GM19328 (cell line): ENCODE measurements around the gene CRISPLD2.
"Not testable (repeated sequence)": the region's sequence is repeated elsewhere in the genome, so short reads cannot be mapped to it uniquely, and the experiment has no call there.

Source experiments
- ATAC-seq: cut with Tn5 transposase; IDR thresholded peaks from one replicate; pipeline ENCODE4 v1.9.1; 2021; ENCODE audit warnings: mild to moderate bottlenecking, moderate library complexity; ENCODE audit not compliant: unreplicated experiment

The CRISPLD2 gene

DNA sequence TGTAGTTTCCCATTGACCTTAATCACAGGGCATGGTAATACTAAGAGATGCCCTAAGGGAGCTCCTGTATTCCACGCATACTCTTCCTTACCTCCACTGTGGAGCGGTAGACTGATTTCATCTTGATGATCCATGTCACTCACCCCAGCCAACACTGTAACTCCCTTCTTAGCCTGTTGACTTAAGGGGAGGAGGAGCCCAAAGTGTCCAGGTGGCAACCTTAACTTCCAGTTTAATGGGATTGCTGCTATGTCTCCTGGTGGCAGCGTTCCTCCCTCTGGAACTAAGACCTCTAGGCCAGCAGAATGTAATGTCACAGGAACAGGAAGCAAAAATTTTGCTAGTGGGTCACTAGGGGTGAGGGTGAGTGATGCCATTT, 36.4 kb downstream of the CRISPLD2 start:
- not testable (repeated sequence) for ATAC-seq

DNA sequence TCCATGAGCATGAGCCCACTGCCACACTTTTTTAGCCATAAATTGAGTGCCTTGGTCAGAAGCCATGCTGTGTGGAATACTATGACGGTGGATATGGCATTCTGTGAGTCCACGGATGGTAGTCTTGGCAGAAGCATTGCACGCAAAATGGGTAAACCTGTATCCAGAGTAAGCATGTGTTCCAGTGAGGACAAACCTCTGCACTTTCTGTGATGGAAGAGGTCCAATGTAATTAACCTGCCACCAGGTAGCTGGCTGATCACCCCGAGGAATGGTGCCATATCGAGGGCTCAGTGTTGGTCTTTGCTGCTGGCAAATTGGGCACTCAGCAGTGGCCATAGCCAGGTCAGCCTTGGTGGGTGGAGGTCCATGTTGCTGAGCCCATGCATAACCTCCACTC, 37.0 kb downstream of the CRISPLD2 start:
- not testable (repeated sequence) for ATAC-seq

DNA sequence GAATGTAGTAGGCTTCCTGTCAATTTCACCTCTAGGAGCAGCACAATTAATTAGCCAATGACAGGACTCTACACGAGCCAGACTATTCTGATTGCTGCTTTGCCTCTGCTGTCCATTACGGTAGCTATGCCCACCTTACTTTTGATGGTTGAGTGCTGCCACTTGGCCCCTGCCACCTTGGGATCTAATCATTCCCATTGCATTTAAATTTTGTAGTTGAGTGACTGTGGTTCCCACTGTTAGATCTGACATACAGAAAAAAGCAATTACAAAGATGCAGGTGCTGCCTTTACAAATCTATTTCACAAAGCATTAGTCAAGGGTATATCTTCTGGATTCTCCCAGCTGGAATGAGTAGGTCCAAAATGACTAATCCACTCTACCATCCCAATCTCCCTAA, 39.9 kb downstream of the CRISPLD2 start:
- ATAC-seq, result no peak

DNA sequence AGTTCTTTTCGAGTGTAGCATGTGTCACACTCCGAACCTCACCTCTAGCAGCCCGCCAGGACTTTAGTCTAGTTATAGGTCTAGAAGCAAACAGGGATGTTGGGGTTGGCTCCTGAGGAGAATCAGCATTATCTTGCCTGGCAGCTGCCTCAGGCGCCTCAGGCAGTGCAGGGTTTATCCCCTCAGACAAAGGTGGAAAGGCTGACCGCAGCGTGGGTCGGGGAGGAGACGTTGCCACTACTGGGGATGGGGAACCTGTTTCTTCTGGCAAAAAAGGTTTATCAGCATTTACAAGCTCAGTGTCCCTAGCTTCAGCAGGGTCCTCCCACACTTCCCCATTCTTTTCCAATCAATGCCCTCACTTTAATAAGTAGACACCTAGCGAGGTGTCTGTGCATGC, 40.6 kb downstream of the CRISPLD2 start:
- no peak for ATAC-seq

DNA sequence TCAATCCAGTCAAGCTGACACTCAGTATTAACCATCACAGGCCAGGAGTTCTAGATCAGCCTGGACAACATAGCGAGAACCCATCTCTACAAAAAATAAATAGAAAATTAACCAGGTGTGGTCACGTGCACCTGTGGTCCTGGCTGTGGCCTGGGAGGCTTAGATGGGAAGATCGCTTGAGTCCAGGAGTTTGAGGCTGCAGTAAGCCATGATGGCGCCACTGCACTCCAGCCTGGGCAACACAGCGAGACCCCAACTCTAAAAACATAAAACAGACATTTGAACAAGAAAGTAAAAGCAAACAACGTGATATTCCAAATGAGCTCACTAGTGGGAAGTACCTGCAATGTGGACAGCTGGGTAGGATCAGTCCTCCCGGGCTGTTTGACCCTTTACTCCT, 41.9 kb downstream of the CRISPLD2 start:
- no peak for ATAC-seq

DNA sequence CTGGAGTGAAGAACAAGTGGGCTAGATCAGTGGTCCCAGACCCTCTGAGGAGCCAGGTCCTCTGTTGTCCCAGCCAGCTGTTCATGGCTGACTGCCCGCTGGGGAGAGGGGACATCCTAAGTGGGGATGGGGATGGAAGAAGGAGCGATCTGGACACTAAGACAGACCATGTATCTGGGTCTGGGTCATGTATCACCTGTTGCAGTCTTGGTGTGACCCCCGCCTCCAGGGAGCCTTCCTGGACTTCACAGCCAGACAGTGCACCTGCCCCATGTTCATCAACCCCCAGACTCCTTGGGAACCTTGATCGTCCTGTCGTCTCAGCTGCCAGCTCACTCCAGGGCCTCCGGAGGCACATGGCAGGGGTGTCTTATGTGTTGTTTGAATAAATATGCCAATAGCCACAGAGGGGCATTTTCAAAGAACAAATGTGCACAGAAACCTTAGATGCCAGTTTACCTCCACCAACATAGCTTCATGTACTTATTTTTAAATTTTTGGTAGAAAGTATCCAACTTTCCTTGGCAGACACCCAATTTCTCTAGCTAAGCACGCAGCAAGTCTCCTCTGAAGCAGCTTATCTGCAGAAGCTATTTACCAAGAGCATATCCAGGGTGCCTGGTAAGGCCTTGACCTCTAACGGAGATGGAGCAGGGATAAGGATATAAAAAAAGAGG, 43.2 kb downstream of the CRISPLD2 start:
- ATAC-seq, result no peak

DNA sequence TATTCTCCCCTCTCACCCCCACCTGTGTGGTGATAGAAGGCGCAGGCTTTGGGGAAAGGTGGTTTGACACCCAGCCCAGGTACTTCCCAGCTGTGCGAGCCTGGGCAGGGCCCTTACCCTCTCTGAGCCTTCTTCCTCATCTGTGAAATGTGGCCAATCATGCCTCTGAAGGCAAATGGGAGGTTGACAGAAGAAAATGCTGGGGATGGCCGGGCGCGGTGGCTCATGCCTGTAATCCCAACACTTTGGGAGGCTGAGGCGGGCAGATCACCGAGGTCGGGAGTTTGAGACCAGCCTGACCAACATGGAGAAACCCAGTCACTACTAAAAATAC, 43.7 kb downstream of the CRISPLD2 start:
- ATAC-seq, result no peak

DNA sequence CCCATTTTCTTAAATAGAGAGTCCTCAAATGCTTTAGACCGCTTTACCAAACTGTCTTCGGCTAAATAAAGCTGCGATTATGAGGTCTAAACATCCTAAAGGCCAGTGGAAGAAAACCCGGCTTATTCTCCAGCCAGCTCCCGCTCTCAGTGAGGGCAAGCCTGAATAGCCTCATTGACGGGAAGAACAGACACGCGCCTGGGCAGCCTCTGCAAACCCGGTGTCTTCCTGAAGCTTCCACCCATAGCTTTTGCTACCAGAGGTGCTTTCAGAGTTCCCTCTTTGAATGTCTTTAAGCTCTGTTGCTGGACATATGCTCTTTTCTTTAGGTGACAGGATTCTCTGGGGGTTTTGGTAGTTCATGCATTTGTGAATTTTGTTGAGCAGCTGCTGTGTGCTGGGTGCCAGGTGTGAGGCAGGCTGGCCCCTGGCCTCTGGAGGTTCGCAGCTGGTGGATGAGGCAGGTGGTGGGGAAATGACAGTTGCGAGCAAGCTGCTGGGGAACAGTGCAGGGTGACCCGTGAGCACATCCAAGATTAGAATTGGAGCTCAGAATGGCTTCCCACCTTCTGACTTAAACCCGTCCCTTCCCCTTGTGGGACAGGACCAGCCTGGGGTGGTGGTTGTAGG, 44.7 kb downstream of the CRISPLD2 start:
- no peak for ATAC-seq

DNA sequence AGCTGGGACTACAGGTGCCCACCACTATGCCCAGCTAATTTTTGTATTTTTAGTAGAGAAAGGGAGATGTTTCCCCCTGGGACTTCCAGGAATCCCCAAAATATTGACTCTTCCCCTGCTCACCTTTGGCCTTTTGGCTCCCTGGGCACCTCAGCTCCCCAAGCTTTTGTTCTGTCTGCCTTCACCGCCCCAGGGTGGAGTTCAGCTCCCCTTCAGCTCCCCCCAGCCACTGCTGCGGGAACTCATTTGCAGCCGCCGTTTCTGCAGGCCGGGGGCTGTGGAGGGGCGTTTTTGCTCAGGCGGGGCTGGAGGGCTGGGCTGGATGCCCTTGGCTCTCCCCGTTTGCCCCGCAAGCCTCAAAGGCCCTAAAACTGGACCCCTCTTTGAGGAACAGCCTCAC, 47.9 kb downstream of the CRISPLD2 start:
- ATAC-seq, result no peak

DNA sequence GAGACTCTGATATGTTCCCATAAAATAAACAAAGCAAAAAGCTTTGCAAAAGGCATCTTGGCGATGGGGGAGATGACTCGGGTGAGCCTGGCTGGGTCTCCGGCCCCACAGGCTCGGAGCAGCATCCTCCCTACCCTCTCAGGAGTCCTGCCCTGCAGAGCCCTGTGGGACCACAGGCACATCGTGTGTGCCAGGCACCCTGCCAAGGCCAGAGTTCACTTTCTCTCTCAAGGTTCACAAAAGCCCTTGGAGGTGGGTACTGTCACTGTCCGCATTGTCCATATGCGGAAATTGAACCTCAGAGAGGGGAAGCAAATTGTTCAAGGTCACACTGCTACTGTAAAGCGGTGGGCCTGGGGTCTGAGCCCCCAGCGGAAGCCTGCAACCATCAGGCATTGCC, 48.5 kb downstream of the CRISPLD2 start:
- no peak for ATAC-seq

DNA sequence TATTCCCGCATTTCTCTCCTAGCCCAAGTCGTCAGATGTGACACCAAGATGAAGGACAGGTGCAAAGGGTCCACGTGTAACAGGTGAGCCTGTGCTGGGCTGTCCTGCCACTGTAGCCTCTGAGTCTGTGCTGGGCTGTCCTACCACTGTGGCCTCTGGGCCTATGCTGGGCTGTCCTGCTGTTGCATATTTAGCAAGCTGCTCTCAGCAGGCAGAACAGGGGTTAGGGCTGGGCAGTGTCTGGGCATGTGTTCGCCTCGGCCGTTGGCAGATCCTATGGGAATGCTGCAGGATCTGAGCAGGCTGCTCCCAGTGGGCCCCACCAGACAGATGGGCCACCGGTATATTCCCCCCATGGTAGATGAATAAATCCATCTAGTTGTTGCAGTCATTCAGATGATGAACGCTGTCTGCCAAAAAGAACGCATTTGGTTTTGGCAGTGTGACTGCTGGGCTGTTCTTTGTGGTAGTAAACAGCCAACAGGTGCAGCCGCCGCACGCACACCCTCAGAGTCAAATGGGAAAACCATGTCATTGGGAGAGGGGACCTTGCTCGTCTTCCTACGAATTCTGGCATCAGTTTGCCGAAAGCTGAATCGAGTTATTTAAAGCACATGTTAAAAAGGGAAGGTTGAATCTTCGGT, 49.2 kb downstream of the CRISPLD2 start:
- ATAC-seq, result no peak

DNA sequence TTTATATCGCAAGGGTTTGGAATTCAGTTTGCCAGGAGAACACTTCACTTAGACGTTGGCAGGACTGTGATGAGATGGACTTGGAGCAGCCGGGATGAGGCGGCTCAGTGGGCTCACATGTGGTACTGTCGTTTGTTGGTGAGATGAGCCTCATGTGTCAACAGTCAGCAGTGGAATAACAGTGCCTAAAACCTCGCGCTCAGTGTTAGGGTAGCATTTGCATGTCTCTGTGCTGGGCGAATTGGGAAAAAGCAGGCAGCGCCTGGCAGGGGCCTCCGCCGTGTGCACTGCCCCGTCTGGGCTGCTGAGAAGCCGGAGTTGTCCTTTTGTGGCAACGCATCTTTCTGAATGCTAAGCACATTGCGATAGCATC, 49.7 kb downstream of the CRISPLD2 start:
- no peak for ATAC-seq

DNA sequence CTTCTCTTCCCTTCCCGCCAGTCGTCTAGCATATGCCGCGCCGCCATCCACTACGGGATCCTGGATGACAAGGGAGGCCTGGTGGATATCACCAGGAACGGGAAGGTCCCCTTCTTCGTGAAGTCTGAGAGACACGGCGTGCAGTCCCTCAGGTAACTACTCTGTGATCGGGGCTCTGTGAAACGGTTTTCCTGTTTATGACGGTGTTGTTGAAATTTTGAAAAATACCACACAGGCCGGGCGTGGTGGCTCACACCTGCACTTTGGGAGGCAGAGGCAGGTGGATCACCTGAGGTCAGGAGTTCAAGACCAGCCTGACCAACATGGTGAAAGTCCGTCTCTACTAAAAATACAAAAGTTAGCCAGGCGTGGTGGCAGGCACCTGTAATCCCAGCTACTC, 53.2 kb downstream of the CRISPLD2 start:
- ATAC-seq, result not testable (repeated sequence)

DNA sequence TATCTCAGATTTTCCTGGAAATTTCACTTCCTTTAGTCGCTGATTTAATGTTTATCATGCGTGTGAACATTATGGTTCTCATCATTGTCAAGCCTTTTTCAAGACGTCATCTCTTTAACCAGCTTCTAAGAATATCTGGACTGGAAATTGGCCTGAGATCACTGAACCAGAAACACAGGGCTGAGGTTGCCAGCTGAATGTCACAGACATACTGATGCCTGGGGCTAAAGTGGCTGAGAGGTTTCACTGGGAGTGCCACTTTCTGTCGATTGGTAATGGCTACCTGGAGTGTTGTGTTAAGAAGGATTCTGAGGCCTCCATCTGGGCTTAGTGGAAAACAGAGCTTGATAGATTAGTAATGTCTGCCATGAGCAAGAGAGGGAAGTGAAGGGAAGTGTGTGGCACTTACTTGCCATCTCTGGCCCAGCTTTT, 54.2 kb downstream of the CRISPLD2 start:
- no peak for ATAC-seq

DNA sequence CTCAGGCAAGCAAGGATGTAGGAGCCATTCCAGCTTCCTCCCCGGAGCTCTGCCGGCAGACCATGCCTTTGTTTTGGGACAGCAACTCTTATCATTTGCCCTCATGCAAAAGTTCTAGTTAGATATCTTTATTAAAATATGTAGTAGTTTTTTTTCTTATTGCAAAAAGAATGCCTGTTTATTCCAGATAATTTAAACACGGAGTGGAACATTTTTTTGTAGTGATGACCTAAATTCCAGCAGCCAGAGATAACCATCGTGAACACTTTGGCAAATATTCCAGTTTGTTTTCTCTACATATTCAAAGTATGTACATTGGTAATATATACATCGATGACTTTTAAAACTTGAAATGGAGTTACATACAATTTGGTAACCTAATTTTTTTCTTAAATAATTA, 54.8 kb downstream of the CRISPLD2 start:
- no peak for ATAC-seq

DNA sequence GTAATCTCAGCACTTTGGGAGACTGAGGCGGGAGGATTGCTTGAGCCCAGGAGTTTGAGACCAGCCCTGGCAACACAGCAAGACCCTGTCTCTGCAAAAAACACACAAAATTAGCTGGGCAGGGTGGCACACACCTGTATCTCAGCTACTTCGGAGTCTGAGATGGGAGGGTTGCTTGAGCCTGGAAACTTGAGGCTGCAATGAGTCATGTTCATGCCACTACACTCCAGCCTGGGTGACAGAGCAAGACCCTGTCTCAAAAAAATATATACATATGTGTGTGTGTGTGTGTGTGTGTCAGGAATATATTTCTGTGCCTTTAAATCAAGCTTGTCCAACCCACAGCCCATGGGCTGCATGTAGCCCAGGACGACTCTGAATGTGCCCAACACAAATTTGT, 55.2 kb downstream of the CRISPLD2 start:
- no peak for ATAC-seq

DNA sequence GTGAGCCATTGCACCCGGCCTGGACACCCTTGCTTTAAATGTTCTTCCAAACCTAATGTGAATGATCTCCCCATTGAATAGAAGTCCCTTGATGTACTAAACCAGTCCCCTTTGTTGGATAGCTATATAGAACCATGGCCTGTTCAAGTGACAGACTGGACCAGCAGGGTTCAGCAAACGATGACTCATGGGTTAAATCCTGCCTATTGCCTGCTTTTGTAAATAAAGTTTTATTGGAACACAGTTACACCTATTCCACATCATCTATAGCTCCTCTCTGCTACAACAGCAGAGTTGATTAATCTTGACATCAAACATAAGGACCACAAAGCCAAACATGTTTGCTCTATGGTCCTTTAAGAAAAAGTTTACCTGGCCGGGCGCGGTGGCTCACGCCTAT, 56.1 kb downstream of the CRISPLD2 start:
- no peak for ATAC-seq

DNA sequence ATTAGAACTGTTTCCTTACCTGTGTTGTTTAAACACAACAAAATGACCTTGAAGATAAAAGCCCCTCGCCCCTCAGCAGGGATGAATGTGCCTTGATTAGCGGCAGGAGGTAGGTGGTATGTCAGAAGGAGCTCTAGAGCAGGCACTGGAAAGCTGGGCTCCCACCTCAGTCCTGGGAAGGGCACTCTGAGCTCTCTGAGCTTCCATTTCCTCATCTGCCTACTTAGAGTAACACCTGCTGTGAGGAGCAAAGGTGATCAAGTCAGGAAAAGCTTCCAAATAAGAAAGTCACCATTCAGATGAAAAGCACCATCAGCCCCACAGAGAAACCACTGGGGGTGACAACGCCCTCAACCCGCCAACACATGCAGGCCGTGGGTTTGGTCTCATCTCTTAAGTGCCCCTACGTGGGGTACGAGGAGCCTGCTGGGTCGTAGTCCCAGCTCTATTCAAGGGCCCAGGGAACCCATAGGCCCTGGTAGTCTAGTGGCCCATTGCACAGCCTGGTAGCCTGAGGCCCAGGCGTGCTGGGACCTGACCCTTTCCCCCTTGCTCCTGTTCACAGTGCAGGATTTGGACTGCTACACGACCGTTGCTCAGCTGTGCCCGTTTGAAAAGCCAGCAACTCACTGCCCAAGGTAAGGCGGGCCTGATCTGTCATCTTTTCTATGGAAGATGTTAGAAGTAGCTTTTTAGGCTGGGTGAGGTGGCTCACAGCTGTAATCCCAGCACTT, 57.3 kb downstream of the CRISPLD2 start:
- ATAC-seq, result no peak

DNA sequence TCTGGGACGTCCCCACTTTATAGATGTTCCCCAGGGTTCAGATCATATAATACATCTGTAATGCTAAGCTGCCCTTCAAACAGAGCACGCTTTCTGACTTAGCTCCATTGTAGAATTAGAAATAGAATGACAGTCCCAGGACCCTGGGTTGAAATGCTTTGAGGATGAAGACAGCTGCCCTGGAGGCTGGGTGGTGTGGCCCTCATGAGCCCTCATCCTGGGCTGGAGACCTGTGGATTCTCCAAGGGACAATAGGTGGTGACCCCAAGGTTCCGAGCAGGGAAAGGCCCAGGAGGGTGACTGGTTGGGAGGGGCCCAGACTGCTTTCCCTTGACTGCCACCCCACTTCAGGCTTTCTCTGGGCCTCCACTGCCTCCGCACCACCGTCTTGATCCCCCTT, 59.0 kb downstream of the CRISPLD2 start:
- no peak for ATAC-seq

DNA sequence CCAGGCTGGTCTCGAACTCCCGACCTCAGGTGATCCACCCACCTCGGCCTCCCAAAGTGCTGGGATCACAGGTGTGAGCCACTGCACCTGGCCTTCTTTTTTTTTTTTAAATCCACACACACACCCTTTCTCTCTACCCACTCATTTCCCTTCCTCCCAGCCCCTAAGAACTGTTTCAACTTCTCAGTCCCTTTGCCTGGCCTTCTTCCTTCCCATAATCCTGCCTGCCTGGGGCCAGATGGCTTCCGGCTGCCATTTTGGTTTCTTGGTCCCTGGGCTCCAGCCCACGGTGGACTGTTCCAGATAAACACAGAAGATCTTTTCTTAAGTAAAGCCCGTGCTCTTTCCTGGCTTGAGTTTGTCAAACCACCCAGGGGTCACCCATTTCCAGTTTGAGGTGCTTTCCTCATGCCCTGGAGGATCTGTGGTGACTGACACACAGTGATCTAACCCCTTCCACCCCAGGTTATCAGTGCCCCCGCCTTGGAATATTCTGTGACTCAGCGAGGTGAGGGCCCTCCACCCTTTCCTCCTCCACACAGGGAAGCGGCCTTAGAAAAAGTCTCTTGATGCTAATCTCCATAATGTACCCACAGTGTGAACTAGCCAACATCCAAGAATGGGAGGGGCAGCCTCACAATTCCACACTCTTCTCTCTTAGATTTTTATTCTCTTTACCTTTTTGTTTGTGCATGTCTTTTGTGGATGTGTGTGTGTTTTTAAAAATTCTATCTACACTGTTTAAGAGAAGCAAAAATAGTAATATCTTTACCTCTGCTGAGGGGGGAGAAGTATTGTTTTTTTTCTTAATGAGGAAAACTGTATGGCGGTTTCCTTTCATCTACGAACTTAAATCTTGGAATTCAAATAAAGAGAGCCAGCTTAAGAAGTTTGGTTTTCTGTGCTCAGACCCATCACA, 60.0 kb downstream of the CRISPLD2 start:
- ATAC-seq, result no peak
